ENCODE data around the gene MCM7.

MCM7 gene

GRCh38 chr7:100095704-100096103 lies 5.5 kb downstream of the MCM7 start:
- H3K9me3 ChIP-seq (ENCODE audit: insufficient read depth, low read length) = no peaks in the 10 kb centered on the region
- peaks cover 29% of the 10 kb centered on the region for H3K79me2 ChIP-seq (ENCODE audit: insufficient read depth, low read length)
- no peaks in the 10 kb centered on the region for H3K9me2 ChIP-seq (replicated peaks; ENCODE audit: insufficient read depth, low read length)
- H2AFZ ChIP-seq (ENCODE audit: low read depth, low read length, severe bottlenecking) = no peak overlapping the region
- H3K36me3 ChIP-seq (ENCODE audit: low read length) = peaks cover 82% of the 10 kb centered on the region
- peaks cover 65% of the 10 kb centered on the region for H3F3A ChIP-seq (ENCODE audit: insufficient read depth)
- no peaks in the 10 kb centered on the region for H3K27me3 ChIP-seq (ENCODE audit: low read length)
- H3K4me2 ChIP-seq (ENCODE audit: low read depth, low read length, poor library complexity, severe bottlenecking) = no peak overlapping the region
- peaks cover 18% of the 10 kb centered on the region for H4K20me1 ChIP-seq (ENCODE audit: low read depth, low read length)
- H3K4me3 ChIP-seq (ENCODE audit: insufficient read depth, low read length, poor library complexity, severe bottlenecking) = no peak overlapping the region
- H3K9ac ChIP-seq (ENCODE audit: low read length) = no peak overlapping the region
- H3K27ac ChIP-seq (ENCODE audit: low read depth, low read length) = no peak overlapping the region
- TF ChIP-seq CTCF (IDR thresholded peaks at IDR 0.05; ENCODE audit: insufficient read depth, low read length, poor library complexity, severe bottlenecking) (no peak), EZH2phosphoT487 (conservative IDR thresholded peaks at IDR 0.05; ENCODE audit: low read length) (no peak)

- no peak overlapping the region for H3K27ac ChIP-seq (ENCODE audit: low read depth, low read length)
- no peak overlapping the region for H2AFZ ChIP-seq (ENCODE audit: low read depth, low read length, severe bottlenecking)
- peaks cover 25% of the 10 kb centered on the region for H3K79me2 ChIP-seq (ENCODE audit: insufficient read depth, low read length)
- H3K9me3 ChIP-seq (ENCODE audit: insufficient read depth, low read length) = no peaks in the 10 kb centered on the region
- peaks cover 67% of the 10 kb centered on the region for H3F3A ChIP-seq (ENCODE audit: insufficient read depth)
- no peaks in the 10 kb centered on the region for H3K27me3 ChIP-seq (ENCODE audit: low read length)
- TF ChIP-seq CTCF (IDR thresholded peaks at IDR 0.05; ENCODE audit: insufficient read depth, low read length, poor library complexity, severe bottlenecking) (no peak), EZH2phosphoT487 (conservative IDR thresholded peaks at IDR 0.05; ENCODE audit: low read length) (no peak)
- peaks cover 16% of the 10 kb centered on the region for H4K20me1 ChIP-seq (ENCODE audit: low read depth, low read length)
- no peak overlapping the region for H3K4me3 ChIP-seq (ENCODE audit: insufficient read depth, low read length, poor library complexity, severe bottlenecking)
- no peak overlapping the region for H3K4me2 ChIP-seq (ENCODE audit: low read depth, low read length, poor library complexity, severe bottlenecking)
- H3K36me3 ChIP-seq (ENCODE audit: low read length) = peaks cover 82% of the 10 kb centered on the region
- no peaks in the 10 kb centered on the region for H3K9me2 ChIP-seq (replicated peaks; ENCODE audit: insufficient read depth, low read length)
- H3K9ac ChIP-seq (ENCODE audit: low read length) = no peak overlapping the region
Measured at GRCh38 chr7:100095289-100095688, 5.9 kb downstream of the MCM7 start.

- Histone ChIP-seq H3K9me2 (replicated peaks; ENCODE audit: insufficient read depth, low read length) (no peaks in the 10 kb centered on the region), H3K36me3 (ENCODE audit: low read length) (peaks cover 69% of the 10 kb centered on the region), H3F3A (ENCODE audit: insufficient read depth) (peaks cover 65% of the 10 kb centered on the region), H2AFZ (ENCODE audit: low read depth, low read length, severe bottlenecking) (no peak overlapping the region), H3K27me3 (ENCODE audit: low read length) (no peaks in the 10 kb centered on the region), H3K4me3 (ENCODE audit: insufficient read depth, low read length, poor library complexity, severe bottlenecking) (no peak overlapping the region), H3K4me2 (ENCODE audit: low read depth, low read length, poor library complexity, severe bottlenecking) (no peak overlapping the region), H4K20me1 (ENCODE audit: low read depth, low read length) (peaks cover 7% of the 10 kb centered on the region; the same call in 1 of the 2 replicates), H3K27ac (ENCODE audit: low read depth, low read length) (no peak overlapping the region), H3K9me3 (ENCODE audit: insufficient read depth, low read length) (no peaks in the 10 kb centered on the region), H3K9ac (ENCODE audit: low read length) (no peak overlapping the region), H3K79me2 (ENCODE audit: insufficient read depth, low read length) (peaks cover 16% of the 10 kb centered on the region)
- no peak for TF ChIP-seq CTCF (IDR thresholded peaks at IDR 0.05; ENCODE audit: insufficient read depth, low read length, poor library complexity, severe bottlenecking)
- TF ChIP-seq EZH2phosphoT487 (conservative IDR thresholded peaks at IDR 0.05; ENCODE audit: low read length) = no peak
Measured at GRCh38 chr7:100093925-100094486, 7.2 kb downstream of the MCM7 start.

All from SU-DHL-6 (cell line).